ENCODE measurements around the gene FRMD4A.

The FRMD4A gene

GRCh38 chr10:13597909-13598308, 732.8 kb downstream of the FRMD4A start:
- no peak for TF ChIP-seq CTCF (IDR thresholded peaks at IDR 0.05; ENCODE audit: low read depth, low read length)
- DNase-seq (ENCODE audit: extremely low read depth, low read depth), result no peak

GRCh38 chr10:13594641-13595040, 736.1 kb downstream of the FRMD4A start:
- no peak for TF ChIP-seq CTCF (IDR thresholded peaks at IDR 0.05; ENCODE audit: low read depth, low read length)
- DNase-seq (ENCODE audit: extremely low read depth, low read depth), result no peak

Data from AG09319 (cell line).